Measurements from ENCODE around the gene NAP1L5.

- TF ChIP-seq L3MBTL2 (conservative IDR thresholded peaks at IDR 0.05) (no peak), BHLHE40 (IDR thresholded peaks at IDR 0.05; ENCODE audit: borderline replicate concordance) (no peak), ARNT (IDR thresholded peaks at IDR 0.05) (no peak), SUZ12 (IDR thresholded peaks at IDR 0.05) (no peak), FOXK2 (IDR thresholded peaks at IDR 0.05) (no peak)
These were observed 23.7 kb downstream of the NAP1L5 start for GRCh38 chr4:88673886-88674285.

All from HEK293T (cell line).